Natural killer cell (primary cell): ENCODE data around the gene ZNF234. TPM values are rescaled to one million over a fixed set of nuclear protein-coding genes. Genes with fewer than 3 reads are reported as not detected.
A peak's percentile ranks its signal among the peaks of the same experiment; 100 is the strongest.

ENCODE experiments used
- ATAC-seq, 3 donors: fragments of 150-1000 bp in 2 of 3; fragments of 200-7000 bp in 1 of 3; cut with Tn5 transposase; 1 replicate in 1 of 3; 2 replicates in 2 of 3; pipeline ENCODE4 v1.10.0; 2021; ENCODE audit warnings: mild to moderate bottlenecking in 2 of 3, moderate library complexity in 2 of 3
- DNase-seq, 2 donors: peaks; one replicate each; pipeline versions ENCODE4 v3.0.0 to v3.0.0-alpha.2; 2013 to 2021; ENCODE audit warnings: mixed read lengths in 1 of 2
- H3K27ac ChIP-seq: one replicate; pipeline ENCODE4 v1.5.1; 2013; ENCODE audit warnings: mild to moderate bottlenecking, low read length
- H3K27me3 ChIP-seq: one replicate; pipeline ENCODE4 v1.6.1; 2013; ENCODE audit warnings: low read length; ENCODE audit not compliant: control insufficient read depth, insufficient read depth
- H3K36me3 ChIP-seq: one replicate; pipeline ENCODE4 v1.6.1; 2013; ENCODE audit warnings: low read length; ENCODE audit not compliant: control insufficient read depth, insufficient read depth
- H3K4me1 ChIP-seq: one replicate; pipeline ENCODE4 v1.6.1; 2013; ENCODE audit warnings: low read length; ENCODE audit not compliant: control insufficient read depth, insufficient read depth
- H3K4me3 ChIP-seq: one replicate; pipeline ENCODE4 v1.5.1; 2013; ENCODE audit warnings: low read length
- H3K9me3 ChIP-seq: one replicate; pipeline ENCODE4 v1.6.1; 2013; ENCODE audit warnings: low read length; ENCODE audit not compliant: control insufficient read depth, insufficient read depth
- H3K27ac Mint-ChIP-seq, 2 donors: one replicate each; pipeline ENCODE4 v1.8.0; 2022; ENCODE audit warnings: mild to moderate bottlenecking in 2 of 2, mixed read lengths in 2 of 2, moderate library complexity in 1 of 2
- H3K27me3 Mint-ChIP-seq, 2 donors: one replicate each; pipeline ENCODE4 v1.8.0; 2022; ENCODE audit warnings: low read depth in 2 of 2, mixed read lengths in 2 of 2
- H3K36me3 Mint-ChIP-seq: one replicate; pipeline ENCODE4 v1.8.0; 2022; ENCODE audit warnings: mixed read lengths
- H3K4me1 Mint-ChIP-seq, 2 donors: one replicate each; pipeline ENCODE4 v1.8.0; 2022; ENCODE audit warnings: mixed read lengths in 2 of 2
- H3K4me3 Mint-ChIP-seq: one replicate; pipeline ENCODE4 v1.8.0; 2022; ENCODE audit warnings: mild to moderate bottlenecking, moderate library complexity, mixed read lengths
- H3K9me3 Mint-ChIP-seq, 2 donors: one replicate each; pipeline ENCODE4 v1.8.0; 2022; ENCODE audit warnings: mixed read lengths in 2 of 2
- WGBS: methylation state at CpG from one replicate; pipeline ENCODE4 v1.1.7; 2013; ENCODE audit warnings: missing lambda C conversion rate; ENCODE audit not compliant: insufficient coverage; 5-methylcytosine and 5-hydroxymethylcytosine counted together
- intact Hi-C: fragments of 100-400 bp; cut with micrococcal nuclease; formaldehyde crosslinking; loops from one replicate; pipeline ENCODE4 v1.14.2; 2022
- total RNA-seq, 4 donors: library from RNA; stranded (reverse); fragments of 120-200 nt in 1 of 4; gene quantifications; one replicate each; pipeline versions ENCODE4 v1.2.3 to v1.2.4, GENCODE V29; 2013 to 2022
- TF ChIP-seq, protein P1 (sequence below): fragments of 200-600 bp; IDR thresholded peaks from one replicate; pipeline ENCODE4 v1.8.0; 2022; ENCODE audit warnings: antibody characterized with exemption

ZNF234 gene
- total RNA-seq, 3 donors from 2014 or later (not counting 1 experiment from before 2014, with no cell fraction given), result 3.9 to 7.5 (median 5.5) TPM

DNA sequence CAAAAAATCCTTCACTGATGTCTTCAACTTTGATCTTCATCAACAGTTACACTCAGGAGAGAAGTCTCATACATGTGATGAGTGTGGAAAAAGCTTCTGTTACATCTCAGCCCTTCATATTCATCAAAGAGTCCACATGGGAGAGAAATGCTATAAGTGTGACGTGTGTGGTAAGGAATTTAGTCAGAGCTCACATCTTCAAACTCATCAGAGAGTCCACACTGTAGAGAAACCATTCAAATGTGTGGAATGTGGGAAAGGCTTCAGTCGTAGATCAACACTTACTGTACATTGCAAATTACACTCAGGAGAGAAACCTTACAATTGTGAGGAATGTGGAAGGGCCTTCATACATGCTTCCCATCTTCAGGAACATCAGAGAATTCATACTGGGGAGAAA lies 15.1 kb downstream of the ZNF234 start:
- DNase-seq, result no peak
- no peak for ATAC-seq
- intact Hi-C loops, result no loop called here
- H3K36me3 ChIP-seq, result peaks cover 37% of the 10 kb centered on the region
- no peak overlapping the region for H3K27ac ChIP-seq
- H3K27me3 ChIP-seq, result no peaks in the 10 kb centered on the region
- Mint-ChIP-seq H3K36me3 (peaks cover 52% of the 10 kb centered on the region), H3K4me3 (no peak overlapping the region), H3K9me3 (peaks cover 16 to 21% of the 10 kb centered on the region in 2 donors), H3K4me1 (no peaks in the 10 kb centered on the region), H3K27me3 (no peaks in the 10 kb centered on the region), H3K27ac (no peak overlapping the region)
- H3K9me3 ChIP-seq, result peaks cover 40% of the 10 kb centered on the region
- TF ChIP-seq, protein P1, sequence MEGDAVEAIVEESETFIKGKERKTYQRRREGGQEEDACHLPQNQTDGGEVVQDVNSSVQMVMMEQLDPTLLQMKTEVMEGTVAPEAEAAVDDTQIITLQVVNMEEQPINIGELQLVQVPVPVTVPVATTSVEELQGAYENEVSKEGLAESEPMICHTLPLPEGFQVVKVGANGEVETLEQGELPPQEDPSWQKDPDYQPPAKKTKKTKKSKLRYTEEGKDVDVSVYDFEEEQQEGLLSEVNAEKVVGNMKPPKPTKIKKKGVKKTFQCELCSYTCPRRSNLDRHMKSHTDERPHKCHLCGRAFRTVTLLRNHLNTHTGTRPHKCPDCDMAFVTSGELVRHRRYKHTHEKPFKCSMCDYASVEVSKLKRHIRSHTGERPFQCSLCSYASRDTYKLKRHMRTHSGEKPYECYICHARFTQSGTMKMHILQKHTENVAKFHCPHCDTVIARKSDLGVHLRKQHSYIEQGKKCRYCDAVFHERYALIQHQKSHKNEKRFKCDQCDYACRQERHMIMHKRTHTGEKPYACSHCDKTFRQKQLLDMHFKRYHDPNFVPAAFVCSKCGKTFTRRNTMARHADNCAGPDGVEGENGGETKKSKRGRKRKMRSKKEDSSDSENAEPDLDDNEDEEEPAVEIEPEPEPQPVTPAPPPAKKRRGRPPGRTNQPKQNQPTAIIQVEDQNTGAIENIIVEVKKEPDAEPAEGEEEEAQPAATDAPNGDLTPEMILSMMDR, result no peak
- H3K4me3 ChIP-seq, result no peak overlapping the region
- no CpG with 5 or more reads among the region's 2 CpGs for WGBS
- no peaks in the 10 kb centered on the region for H3K4me1 ChIP-seq

DNA sequence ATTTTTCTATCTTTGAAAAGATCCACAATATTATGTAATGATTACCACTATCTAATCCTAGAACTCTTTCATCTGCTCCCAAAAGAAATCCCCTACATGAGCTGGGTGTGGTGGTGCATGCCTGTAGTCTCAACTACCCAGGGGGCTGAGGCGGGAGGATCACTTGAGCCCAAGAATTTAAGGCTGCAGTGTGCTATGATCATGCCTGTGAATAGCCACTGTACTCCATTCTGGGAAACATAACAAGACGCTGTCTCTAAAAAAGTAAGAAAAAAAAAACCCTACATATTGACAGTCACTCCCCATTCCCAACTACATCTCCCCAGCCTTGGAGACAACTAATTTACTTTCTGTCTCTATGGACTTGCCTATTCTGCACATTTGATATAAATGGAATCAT lies 22.4 kb downstream of the ZNF234 start:
- peaks cover 13% of the 10 kb centered on the region for H3K4me1 ChIP-seq
- intact Hi-C loops, result loop anchor here (2.0 kb wide), 1 partner anchor 43 kb away; no protein-coding TSS in a partner anchor
- H3K4me3 ChIP-seq, result no peak overlapping the region
- H3K27ac ChIP-seq, result no peak overlapping the region
- TF ChIP-seq, protein P1, result no peak
- no peak overlapping the region for H3K27ac Mint-ChIP-seq
- 97% methylated on average over 2 of the region's 2 CpGs for WGBS
- H3K4me3 Mint-ChIP-seq, result no peak overlapping the region
- ATAC-seq (no peak), DNase-seq (no peak)
- H3K9me3 ChIP-seq, result peaks cover 23% of the 10 kb centered on the region
- H3K36me3 ChIP-seq, result peaks cover 19% of the 10 kb centered on the region
- H3K9me3 Mint-ChIP-seq, result peaks cover 0 to 2% of the 10 kb centered on the region in 2 donors
- H3K4me1 Mint-ChIP-seq, result peaks cover 35 to 40% of the 10 kb centered on the region in 2 donors
- H3K36me3 Mint-ChIP-seq, result peaks cover 23% of the 10 kb centered on the region
- H3K27me3 ChIP-seq, result no peaks in the 10 kb centered on the region
- H3K27me3 Mint-ChIP-seq, result no peaks in the 10 kb centered on the region

DNA sequence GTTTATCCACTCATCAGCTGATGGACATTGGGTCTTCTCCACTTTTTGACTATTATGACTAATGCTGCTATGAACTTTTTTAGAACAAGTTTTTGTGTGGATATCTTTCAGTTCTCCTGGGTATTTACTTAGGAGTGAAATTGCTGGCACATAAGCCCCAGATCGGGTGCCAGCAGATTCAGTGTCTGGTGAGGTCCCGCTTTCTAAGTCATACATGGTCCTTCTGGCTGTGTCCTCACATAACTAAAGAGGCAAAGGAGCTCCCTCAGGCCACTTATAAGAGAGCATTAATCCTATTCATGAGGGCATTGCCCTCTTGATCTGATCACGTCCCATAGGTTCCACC lies 22.9 kb downstream of the ZNF234 start:
- peaks cover 0 to 2% of the 10 kb centered on the region in 2 donors for H3K9me3 Mint-ChIP-seq
- intact Hi-C loops, result loop anchor here (2.0 kb wide), 1 partner anchor 43 kb away; no protein-coding TSS in a partner anchor
- peaks cover 22% of the 10 kb centered on the region for H3K36me3 ChIP-seq
- H3K9me3 ChIP-seq, result peaks cover 22% of the 10 kb centered on the region
- H3K4me3 ChIP-seq, result peak overlapping the region; percentile 71
- no peaks in the 10 kb centered on the region for H3K27me3 Mint-ChIP-seq
- WGBS, result 87% methylated on average over 2 of the region's 3 CpGs
- no peaks in the 10 kb centered on the region for H3K27me3 ChIP-seq
- peaks cover 38 to 42% of the 10 kb centered on the region in 2 donors for H3K4me1 Mint-ChIP-seq
- no peak for DNase-seq
- H3K36me3 Mint-ChIP-seq, result peaks cover 28% of the 10 kb centered on the region
- peak overlapping the region; percentile 77 for H3K27ac ChIP-seq
- TF ChIP-seq, protein P1, result no peak
- H3K4me1 ChIP-seq, result peaks cover 13% of the 10 kb centered on the region
- peak overlapping the region; percentile 98 for H3K4me3 Mint-ChIP-seq
- peak in 1 of 3 donors; percentile 12 for ATAC-seq
- peak overlapping the region; percentile 96 to 98 for H3K27ac Mint-ChIP-seq
